ENCODE results near the gene SLC46A1.

The SLC46A1 gene

DNA sequence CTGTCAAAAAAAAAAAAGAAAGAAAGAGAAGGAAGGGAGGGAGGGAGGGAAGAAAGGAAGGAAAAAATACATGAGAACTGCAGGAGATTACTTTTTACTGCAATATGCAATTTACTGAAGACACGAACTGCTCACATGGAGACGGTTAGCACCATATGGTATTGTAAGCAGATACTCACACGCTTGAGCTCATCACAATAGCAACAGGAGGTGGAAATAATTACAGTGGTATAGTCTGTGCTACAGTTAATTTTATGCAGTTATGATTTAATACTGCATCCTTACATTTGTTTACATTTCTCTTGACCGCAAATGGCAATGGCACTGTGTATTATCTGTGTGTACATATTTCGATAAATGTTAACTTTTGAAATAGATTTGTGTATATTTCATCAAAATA is 21.4 kb upstream of the SLC46A1 start:
- no peaks in the 10 kb centered on the region for H4K20me1 ChIP-seq (ENCODE audit: control insufficient read depth, insufficient read depth, low read depth, low read length)
- H3K9me2 ChIP-seq (replicated peaks; ENCODE audit: control insufficient read depth, low read length): no peaks in the 10 kb centered on the region
- no peaks in the 10 kb centered on the region for H3K36me3 ChIP-seq (ENCODE audit: control insufficient read depth, low read length)
- H3K9me3 ChIP-seq (ENCODE audit: control insufficient read depth, insufficient read depth, low read length): no peaks in the 10 kb centered on the region
- no peak for TF ChIP-seq CTCF (IDR thresholded peaks at IDR 0.05; ENCODE audit: low read depth, low read length, poor library complexity, severe bottlenecking)
- no peak for TF ChIP-seq EZH2phosphoT487 (IDR thresholded peaks at IDR 0.05; ENCODE audit: borderline replicate concordance, low read length)
- no peaks in the 10 kb centered on the region for H3K4me1 ChIP-seq (ENCODE audit: control insufficient read depth, low read length)
- no peak overlapping the region for H3K4me3 ChIP-seq (ENCODE audit: low read length)
- no peak overlapping the region for H3K27ac ChIP-seq (ENCODE audit: low read depth, low read length)
- peaks cover 11% of the 10 kb centered on the region; the same call in 1 of the 2 replicates for H3K27me3 ChIP-seq (ENCODE audit: control insufficient read depth, low read length)
- H3F3A ChIP-seq (ENCODE audit: control insufficient read depth, insufficient read depth): no peaks in the 10 kb centered on the region
- H3K79me2 ChIP-seq (ENCODE audit: control insufficient read depth, low read length): no peaks in the 10 kb centered on the region
- H3K4me2 ChIP-seq (ENCODE audit: low read length): no peak overlapping the region

- Histone ChIP-seq H3K4me2 (ENCODE audit: low read length) (no peak overlapping the region), H3F3A (ENCODE audit: control insufficient read depth, insufficient read depth) (no peaks in the 10 kb centered on the region), H3K27ac (ENCODE audit: low read depth, low read length) (no peak overlapping the region), H3K36me3 (ENCODE audit: control insufficient read depth, low read length) (no peaks in the 10 kb centered on the region), H4K20me1 (ENCODE audit: control insufficient read depth, insufficient read depth, low read depth, low read length) (no peaks in the 10 kb centered on the region), H3K4me1 (ENCODE audit: control insufficient read depth, low read length) (no peaks in the 10 kb centered on the region), H3K4me3 (ENCODE audit: low read length) (no peak overlapping the region), H3K79me2 (ENCODE audit: control insufficient read depth, low read length) (no peaks in the 10 kb centered on the region), H3K27me3 (ENCODE audit: control insufficient read depth, low read length) (peaks cover 2% of the 10 kb centered on the region; the same call in 1 of the 2 replicates), H3K9me2 (replicated peaks; ENCODE audit: control insufficient read depth, low read length) (no peaks in the 10 kb centered on the region), H3K9me3 (ENCODE audit: control insufficient read depth, insufficient read depth, low read length) (no peaks in the 10 kb centered on the region)
- TF ChIP-seq EZH2phosphoT487 (IDR thresholded peaks at IDR 0.05; ENCODE audit: borderline replicate concordance, low read length): no peak
- peak; percentile 8 for TF ChIP-seq CTCF (IDR thresholded peaks at IDR 0.05; ENCODE audit: low read depth, low read length, poor library complexity, severe bottlenecking)
These were observed 20.1 kb upstream of the SLC46A1 start for GRCh38 chr17:28426081-28426519.

GRCh38 chr17:28425206-28425605 is 19.2 kb upstream of the SLC46A1 start:
- Histone ChIP-seq H3K9me2 (replicated peaks; ENCODE audit: control insufficient read depth, low read length) (no peaks in the 10 kb centered on the region), H3K79me2 (ENCODE audit: control insufficient read depth, low read length) (no peaks in the 10 kb centered on the region), H3K36me3 (ENCODE audit: control insufficient read depth, low read length) (no peaks in the 10 kb centered on the region), H3K27ac (ENCODE audit: low read depth, low read length) (no peak overlapping the region), H3K4me3 (ENCODE audit: low read length) (no peak overlapping the region), H4K20me1 (ENCODE audit: control insufficient read depth, insufficient read depth, low read depth, low read length) (no peaks in the 10 kb centered on the region), H3K4me2 (ENCODE audit: low read length) (no peak overlapping the region), H3K27me3 (ENCODE audit: control insufficient read depth, low read length) (no peaks in the 10 kb centered on the region; the same call in 1 of the 2 replicates), H3K9me3 (ENCODE audit: control insufficient read depth, insufficient read depth, low read length) (no peaks in the 10 kb centered on the region), H3F3A (ENCODE audit: control insufficient read depth, insufficient read depth) (no peaks in the 10 kb centered on the region), H3K4me1 (ENCODE audit: control insufficient read depth, low read length) (no peaks in the 10 kb centered on the region)
- TF ChIP-seq CTCF (IDR thresholded peaks at IDR 0.05; ENCODE audit: low read depth, low read length, poor library complexity, severe bottlenecking) (no peak), EZH2phosphoT487 (IDR thresholded peaks at IDR 0.05; ENCODE audit: borderline replicate concordance, low read length) (no peak)
